HEK293 (cell line): Measurements from ENCODE around the gene SLC5A11.

Experiments
- CTCF ChIA-PET: fragments of 350-600 bp; formaldehyde crosslinking; extraction: SDS; loops from one replicate; lab custom pipeline; 2021; ENCODE audit warnings: antibody characterized with exemption; lab: Yijun Ruan, JAX
- POLR2A ChIA-PET: fragments of 300-600 bp; formaldehyde crosslinking; extraction: SDS; loops from one replicate; lab custom pipeline; 2020; ENCODE audit warnings: antibody characterized with exemption, inconsistent platforms; lab: Yijun Ruan, JAX
- H3K27ac ChIP-seq: fragments of 200-500 bp; sonication (Bioruptor generic); 2 replicates; pipeline ENCODE4 v1.5.1; 2014; ENCODE audit warnings: low read depth, low read length, control low read depth, inconsistent platforms; ENCODE audit errors: extremely low read depth
- H3K36me3 ChIP-seq, 2 experiments: fragments of 200-500 bp in 1 of 2; sonication (Bioruptor generic) in 1 of 2; 1 replicate in 1 of 2; 2 replicates in 1 of 2; pipeline ENCODE4 v1.5.1; 2014 to 2017; ENCODE audit warnings: inconsistent platforms in 2 of 2, low read length in 2 of 2; ENCODE audit not compliant: control insufficient read depth in 2 of 2, insufficient read depth in 1 of 2
- H3K4me1 ChIP-seq: fragments of 200-500 bp; sonication (Bioruptor generic); 2 replicates; pipeline ENCODE4 v1.5.1; 2014; ENCODE audit warnings: mild to moderate bottlenecking, low read length, inconsistent platforms; ENCODE audit not compliant: control insufficient read depth, insufficient read depth
- H3K4me3 ChIP-seq: 2 replicates; pipeline ENCODE4 v1.5.1; 2011; ENCODE audit warnings: low read depth, mild to moderate bottlenecking, control low read depth, low read length, moderate library complexity
- H3K9me3 ChIP-seq: fragments of 200-500 bp; sonication (Bioruptor generic); 2 replicates; pipeline ENCODE4 v1.5.1; 2014; ENCODE audit warnings: low read depth, low read length, inconsistent platforms; ENCODE audit not compliant: control insufficient read depth, insufficient read depth
- FEZF1 ChIP-seq: fragments of 450-650 bp; formaldehyde crosslinking; IDR thresholded peaks from 2 replicates; pipeline ENCODE4 v1.5.1; 2016; ENCODE audit warnings: missing biosample characterization, missing genetic modification characterization
- IKZF3 ChIP-seq: fragments of 450-650 bp; IDR thresholded peaks from 2 replicates; pipeline ENCODE4 v1.5.0; 2018; ENCODE audit warnings: missing biosample characterization, mild to moderate bottlenecking, missing genetic modification characterization, moderate library complexity
- KLF7 ChIP-seq: fragments of 450-650 bp; formaldehyde crosslinking; IDR thresholded peaks from 2 replicates; pipeline ENCODE4 v1.5.1; 2016; ENCODE audit warnings: missing biosample characterization, missing genetic modification characterization, borderline replicate concordance
- MZF1 ChIP-seq: fragments of 450-650 bp; formaldehyde crosslinking; IDR thresholded peaks from 2 replicates; pipeline ENCODE4 v1.5.1; 2017; ENCODE audit warnings: missing biosample characterization, missing genetic modification characterization, borderline replicate concordance
- SP7 ChIP-seq: fragments of 450-650 bp; formaldehyde crosslinking; IDR thresholded peaks from 2 replicates; pipeline ENCODE4 v1.5.1; 2016; ENCODE audit warnings: missing biosample characterization, missing genetic modification characterization
- ZBTB10 ChIP-seq: fragments of 450-650 bp; formaldehyde crosslinking; IDR thresholded peaks from 2 replicates; pipeline ENCODE4 v1.5.1; 2016; ENCODE audit warnings: missing biosample characterization, missing genetic modification characterization
- ZNF121 ChIP-seq: fragments of 450-650 bp; formaldehyde crosslinking; IDR thresholded peaks from 2 replicates; pipeline ENCODE4 v1.5.1; 2016; ENCODE audit warnings: missing biosample characterization, missing genetic modification characterization
- ZNF16 ChIP-seq: fragments of 450-650 bp; formaldehyde crosslinking; IDR thresholded peaks from 2 replicates; pipeline ENCODE4 v1.5.1; 2016; ENCODE audit warnings: low read depth, missing biosample characterization, missing genetic modification characterization
- ZNF175 ChIP-seq: fragments of 450-650 bp; formaldehyde crosslinking; IDR thresholded peaks from 2 replicates; pipeline ENCODE4 v1.5.1; 2016; ENCODE audit warnings: missing biosample characterization, missing genetic modification characterization
- ZNF239 ChIP-seq: fragments of 450-650 bp; formaldehyde crosslinking; IDR thresholded peaks from 2 replicates; pipeline ENCODE4 v1.5.1; 2016; ENCODE audit warnings: missing biosample characterization, missing genetic modification characterization
- ZNF280C ChIP-seq: fragments of 450-650 bp; formaldehyde crosslinking; IDR thresholded peaks from 2 replicates; pipeline ENCODE4 v1.5.1; 2016; ENCODE audit warnings: missing biosample characterization, missing genetic modification characterization
- ZNF335 ChIP-seq: fragments of 450-650 bp; formaldehyde crosslinking; conservative IDR thresholded peaks from 2 replicates; pipeline ENCODE4 v1.5.1; 2016; ENCODE audit warnings: missing biosample characterization, missing genetic modification characterization
- ZNF362 ChIP-seq: fragments of 450-650 bp; formaldehyde crosslinking; IDR thresholded peaks from 2 replicates; pipeline ENCODE4 v1.5.1; 2016; ENCODE audit warnings: missing biosample characterization, missing genetic modification characterization
- ZNF366 ChIP-seq: fragments of 450-650 bp; formaldehyde crosslinking; conservative IDR thresholded peaks from 2 replicates; pipeline ENCODE4 v1.5.1; 2016; ENCODE audit warnings: missing biosample characterization, missing genetic modification characterization
- ZNF404 ChIP-seq: fragments of 450-650 bp; formaldehyde crosslinking; IDR thresholded peaks from 2 replicates; pipeline ENCODE4 v1.5.1; 2017; ENCODE audit warnings: missing biosample characterization, missing genetic modification characterization
- ZNF792 ChIP-seq: fragments of 450-650 bp; formaldehyde crosslinking; IDR thresholded peaks from 2 replicates; pipeline ENCODE4 v1.5.1; 2016; ENCODE audit warnings: missing biosample characterization, missing genetic modification characterization

The SLC5A11 gene

GRCh38 chr16:24851700-24852099 is 5.9 kb downstream of the SLC5A11 start:
- ChIA-PET CTCF (interaction anchor here (0.6 to 0.7 kb wide), 2 partner anchors 17 to 919 kb away, joined by 3 to 4 read pairs; no protein-coding TSS in a partner anchor), POLR2A (no interaction called here)
- H3K4me3 ChIP-seq, result no peak overlapping the region
- peaks cover 4% of the 10 kb centered on the region; the same call in 1 of the 2 replicates for H3K4me1 ChIP-seq
- no peak overlapping the region for H3K27ac ChIP-seq
- TF ChIP-seq MZF1 (tag by site-specific recombination) (no peak), ZNF362 (tag by site-specific recombination) (no peak), ZNF175 (tag by site-specific recombination) (no peak), FEZF1 (tag by site-specific recombination) (no peak), KLF7 (tag by site-specific recombination) (no peak), ZNF280C (tag by site-specific recombination) (no peak), IKZF3 (tag by site-specific recombination) (no peak), ZNF16 (tag by site-specific recombination) (no peak), ZNF121 (tag by site-specific recombination) (no peak)
- no peaks in the 10 kb centered on the region for H3K9me3 ChIP-seq
- H3K36me3 ChIP-seq, result no peaks in the 10 kb centered on the region

- H3K27ac ChIP-seq, result no peak overlapping the region
- no peaks in the 10 kb centered on the region for H3K36me3 ChIP-seq
- ChIA-PET CTCF (interaction anchor here (0.6 kb wide), 1 partner anchor 258 kb away, joined by 4 read pairs; no protein-coding TSS in a partner anchor), POLR2A (no interaction called here)
- H3K4me1 ChIP-seq, result peaks cover 4% of the 10 kb centered on the region; the same call in 1 of the 2 replicates
- TF ChIP-seq ZNF404 (tag by site-specific recombination), result no peak
- TF ChIP-seq ZNF121 (tag by site-specific recombination), result no peak
- no peak for TF ChIP-seq ZBTB10 (tag by site-specific recombination)
- no peak for TF ChIP-seq ZNF239
- no peak for TF ChIP-seq SP7 (tag by site-specific recombination)
- TF ChIP-seq ZNF335 (tag by site-specific recombination), result no peak
- no peaks in the 10 kb centered on the region for H3K9me3 ChIP-seq
- H3K4me3 ChIP-seq, result no peak overlapping the region
These were observed 6.5 kb downstream of the SLC5A11 start for GRCh38 chr16:24852281-24852721.

GRCh38 chr16:24853169-24853824 is 7.5 kb downstream of the SLC5A11 start:
- Histone ChIP-seq H3K9me3 (no peaks in the 10 kb centered on the region), H3K36me3 (no peaks in the 10 kb centered on the region)
- 0 out of 2 replicates have a peak, but pooled peaks have one; percentile 27 for TF ChIP-seq ZNF366 (tag by site-specific recombination)
- TF ChIP-seq ZNF239, result no peak
- TF ChIP-seq ZNF792 (tag by site-specific recombination), result peak; percentile 75; the same call in 1 of the 2 replicates
- TF ChIP-seq, all 188 proteins: peak for 2
- no peak overlapping the region for H3K4me3 ChIP-seq
- POLR2A ChIA-PET, result no interaction called here
- peaks cover 4% of the 10 kb centered on the region; the same call in 1 of the 2 replicates for H3K4me1 ChIP-seq
- H3K27ac ChIP-seq, result no peak overlapping the region
- CTCF ChIA-PET, result interaction anchor here (0.6 to 0.7 kb wide), 2 partner anchors 259 to 272 kb away, joined by 3 to 4 read pairs; no protein-coding TSS in a partner anchor
